ENCODE measurements around the gene ERCC6L. TPM values are rescaled to one million over a fixed set of nuclear protein-coding genes. Genes with fewer than 3 reads are reported as not detected.

Gene ERCC6L
- total and polyA plus RNA-seq, 10 of the 15 experiments (the other 5 are each of a cell fraction or from before 2014, with no cell fraction given): 4.7 to 13.1 (median 7.7) TPM

- H3K27me3 ChIP-seq (replicated peaks in 1 of 2; ENCODE audit: control insufficient read depth in 2 of 2, insufficient read depth in 2 of 2, low read length in 1 of 2): peaks cover 0 to under 1% of the 10 kb centered on the region in 2 experiments; a peak in 2 of 4 replicates
- ChIA-PET SMC1A (ENCODE audit: uncharacterized antibody, unreplicated experiment) (no interaction called here), POLR2A (no interaction called here), CTCF (no interaction called here), RAD21 (ENCODE audit: unreplicated experiment) (no interaction called here)
- H4K20me1 ChIP-seq (ENCODE audit: control insufficient read depth, insufficient read depth): peaks cover 3% of the 10 kb centered on the region; the same call in 1 of the 2 replicates
- in situ Hi-C loops (cut with MboI) (loop anchor here (10.0 kb wide), 1 partner anchor 1581 kb away; the partner anchor contains the start of gene XIST), intact Hi-C loops (cut with micrococcal nuclease; ENCODE audit: unreplicated experiment) (no loop called here)
- DNase-seq (ENCODE audit: low read depth, low spot score): no peak
- peaks cover 4% of the 10 kb centered on the region; the same call in 1 of the 2 replicates for H3K4me1 ChIP-seq (ENCODE audit: control insufficient read depth, insufficient read depth, low read length)
- BruUV-seq (replicated peaks): no TSS peak
- peak overlapping the region; percentile 99; the same call in 1 of the 2 replicates for H3K9ac ChIP-seq (ENCODE audit: control insufficient read depth, insufficient read depth, low read length)
- peak overlapping the region; percentile 68 for H3K4me2 ChIP-seq (ENCODE audit: control insufficient read depth, insufficient read depth)
- no peak for FAIRE-seq
- no peak for ATAC-seq
- peak overlapping the region; percentile 83 for H3K4me3 ChIP-seq
- no peaks in the 10 kb centered on the region for H3K9me3 ChIP-seq (replicated peaks; ENCODE audit: control insufficient read depth, insufficient read depth, low read length)
- no peak overlapping the region for H3K27ac ChIP-seq (ENCODE audit: control insufficient read depth, insufficient read depth)
- peaks cover 44% of the 10 kb centered on the region for H3K79me2 ChIP-seq (ENCODE audit: control insufficient read depth, insufficient read depth, low read length)
- H3K36me3 ChIP-seq (ENCODE audit: control insufficient read depth in 2 of 2, insufficient read depth in 2 of 2, low read length in 1 of 2): peaks cover 24 to 57% of the 10 kb centered on the region in 2 experiments
- 87% methylated on average over 6 of the region's 6 CpGs for WGBS (ENCODE audit: insufficient coverage, insufficient replicate concordance, low lambda C conversion rate, missing lambda C conversion rate)
- TF ChIP-seq NFXL1 (IDR thresholded peaks at IDR 0.05; ENCODE audit: borderline replicate concordance) (no peak), WRNIP1 (IDR thresholded peaks at IDR 0.05; ENCODE audit: borderline replicate concordance, low read depth, low read length) (no peak), SUZ12 (IDR thresholded peaks at IDR 0.05; ENCODE audit: unreplicated experiment) (no peak), FOXK2 (IDR thresholded peaks at IDR 0.05) (no peak), BRCA1 (IDR thresholded peaks at IDR 0.05; ENCODE audit: low read depth, low read length) (no peak)
- TF ChIP-seq, protein P1, sequence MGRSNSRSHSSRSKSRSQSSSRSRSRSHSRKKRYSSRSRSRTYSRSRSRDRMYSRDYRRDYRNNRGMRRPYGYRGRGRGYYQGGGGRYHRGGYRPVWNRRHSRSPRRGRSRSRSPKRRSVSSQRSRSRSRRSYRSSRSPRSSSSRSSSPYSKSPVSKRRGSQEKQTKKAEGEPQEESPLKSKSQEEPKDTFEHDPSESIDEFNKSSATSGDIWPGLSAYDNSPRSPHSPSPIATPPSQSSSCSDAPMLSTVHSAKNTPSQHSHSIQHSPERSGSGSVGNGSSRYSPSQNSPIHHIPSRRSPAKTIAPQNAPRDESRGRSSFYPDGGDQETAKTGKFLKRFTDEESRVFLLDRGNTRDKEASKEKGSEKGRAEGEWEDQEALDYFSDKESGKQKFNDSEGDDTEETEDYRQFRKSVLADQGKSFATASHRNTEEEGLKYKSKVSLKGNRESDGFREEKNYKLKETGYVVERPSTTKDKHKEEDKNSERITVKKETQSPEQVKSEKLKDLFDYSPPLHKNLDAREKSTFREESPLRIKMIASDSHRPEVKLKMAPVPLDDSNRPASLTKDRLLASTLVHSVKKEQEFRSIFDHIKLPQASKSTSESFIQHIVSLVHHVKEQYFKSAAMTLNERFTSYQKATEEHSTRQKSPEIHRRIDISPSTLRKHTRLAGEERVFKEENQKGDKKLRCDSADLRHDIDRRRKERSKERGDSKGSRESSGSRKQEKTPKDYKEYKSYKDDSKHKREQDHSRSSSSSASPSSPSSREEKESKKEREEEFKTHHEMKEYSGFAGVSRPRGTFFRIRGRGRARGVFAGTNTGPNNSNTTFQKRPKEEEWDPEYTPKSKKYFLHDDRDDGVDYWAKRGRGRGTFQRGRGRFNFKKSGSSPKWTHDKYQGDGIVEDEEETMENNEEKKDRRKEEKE (IDR thresholded peaks at IDR 0.05): no peak
- TF ChIP-seq, protein P2, sequence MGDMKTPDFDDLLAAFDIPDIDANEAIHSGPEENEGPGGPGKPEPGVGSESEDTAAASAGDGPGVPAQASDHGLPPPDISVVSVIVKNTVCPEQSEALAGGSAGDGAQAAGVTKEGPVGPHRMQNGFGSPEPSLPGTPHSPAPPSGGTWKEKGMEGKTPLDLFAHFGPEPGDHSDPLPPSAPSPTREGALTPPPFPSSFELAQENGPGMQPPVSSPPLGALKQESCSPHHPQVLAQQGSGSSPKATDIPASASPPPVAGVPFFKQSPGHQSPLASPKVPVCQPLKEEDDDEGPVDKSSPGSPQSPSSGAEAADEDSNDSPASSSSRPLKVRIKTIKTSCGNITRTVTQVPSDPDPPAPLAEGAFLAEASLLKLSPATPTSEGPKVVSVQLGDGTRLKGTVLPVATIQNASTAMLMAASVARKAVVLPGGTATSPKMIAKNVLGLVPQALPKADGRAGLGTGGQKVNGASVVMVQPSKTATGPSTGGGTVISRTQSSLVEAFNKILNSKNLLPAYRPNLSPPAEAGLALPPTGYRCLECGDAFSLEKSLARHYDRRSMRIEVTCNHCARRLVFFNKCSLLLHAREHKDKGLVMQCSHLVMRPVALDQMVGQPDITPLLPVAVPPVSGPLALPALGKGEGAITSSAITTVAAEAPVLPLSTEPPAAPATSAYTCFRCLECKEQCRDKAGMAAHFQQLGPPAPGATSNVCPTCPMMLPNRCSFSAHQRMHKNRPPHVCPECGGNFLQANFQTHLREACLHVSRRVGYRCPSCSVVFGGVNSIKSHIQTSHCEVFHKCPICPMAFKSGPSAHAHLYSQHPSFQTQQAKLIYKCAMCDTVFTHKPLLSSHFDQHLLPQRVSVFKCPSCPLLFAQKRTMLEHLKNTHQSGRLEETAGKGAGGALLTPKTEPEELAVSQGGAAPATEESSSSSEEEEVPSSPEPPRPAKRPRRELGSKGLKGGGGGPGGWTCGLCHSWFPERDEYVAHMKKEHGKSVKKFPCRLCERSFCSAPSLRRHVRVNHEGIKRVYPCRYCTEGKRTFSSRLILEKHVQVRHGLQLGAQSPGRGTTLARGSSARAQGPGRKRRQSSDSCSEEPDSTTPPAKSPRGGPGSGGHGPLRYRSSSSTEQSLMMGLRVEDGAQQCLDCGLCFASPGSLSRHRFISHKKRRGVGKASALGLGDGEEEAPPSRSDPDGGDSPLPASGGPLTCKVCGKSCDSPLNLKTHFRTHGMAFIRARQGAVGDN (IDR thresholded peaks at IDR 0.05): no peak
- H2AFZ ChIP-seq (ENCODE audit: control insufficient read depth, low read depth, low read length): no peak overlapping the region
These were observed 34.9 kb upstream of the ERCC6L start for GRCh38 chrX:72273718-72274117.
